ENCODE data around the gene MARCHF2.
"Not testable (repeated sequence)": the region's sequence is repeated elsewhere in the genome, so short reads cannot be mapped to it uniquely, and the experiment has no call there.

The MARCHF2 gene

GRCh38 chr19:8412783-8413628 is at the start of gene MARCHF2:
Gene MARCHF2 (plus strand): TSS chr19:8413305. CDS start chr19:8421841, 8,536 bp downstream.
- no peak for FAIRE-seq

GRCh38 chr19:8363803-8364771 is 49.0 kb upstream of the MARCHF2 start, which contains the start of gene ANGPTL4:
Gene ANGPTL4 (plus strand): TSS chr19:8364155. CDS start chr19:8364322, 167 bp downstream.
- no peak for FAIRE-seq

- no peak for FAIRE-seq
Measured at GRCh38 chr19:8366121-8366581, 47.0 kb upstream of the MARCHF2 start.

GRCh38 chr19:8366961-8367326 is 46.2 kb upstream of the MARCHF2 start:
- FAIRE-seq: no peak

GRCh38 chr19:8367327-8368001 is 45.6 kb upstream of the MARCHF2 start:
- no peak for FAIRE-seq

GRCh38 chr19:8370176-8371010 is 42.7 kb upstream of the MARCHF2 start:
- no peak for FAIRE-seq

GRCh38 chr19:8371011-8371804 is 41.9 kb upstream of the MARCHF2 start:
- no peak for FAIRE-seq

GRCh38 chr19:8373867-8374813 is 39.0 kb upstream of the MARCHF2 start:
- no peak for FAIRE-seq

GRCh38 chr19:8375766-8376165 is 37.3 kb upstream of the MARCHF2 start:
- FAIRE-seq: not testable (repeated sequence)

GRCh38 chr19:8376373-8376974 is 36.6 kb upstream of the MARCHF2 start:
- FAIRE-seq: not testable (repeated sequence)

GRCh38 chr19:8377598-8377997 is 35.5 kb upstream of the MARCHF2 start:
- no peak for FAIRE-seq

GRCh38 chr19:8379156-8379891 is 33.8 kb upstream of the MARCHF2 start:
- FAIRE-seq: not testable (repeated sequence)

- FAIRE-seq: not testable (repeated sequence)
Measured at GRCh38 chr19:8384569-8384968, 28.5 kb upstream of the MARCHF2 start.

GRCh38 chr19:8385103-8385502 is 28.0 kb upstream of the MARCHF2 start:
- not testable (repeated sequence) for FAIRE-seq

GRCh38 chr19:8385566-8385965 is 27.5 kb upstream of the MARCHF2 start:
- FAIRE-seq: not testable (repeated sequence)

GRCh38 chr19:8386419-8386818 is 26.7 kb upstream of the MARCHF2 start:
- FAIRE-seq: not testable (repeated sequence)

- no peak for FAIRE-seq
Measured at GRCh38 chr19:8386990-8387389, 26.1 kb upstream of the MARCHF2 start.

All from TTC549 (cell line).